ENCODE measurements around the gene GPR35.

GPR35 gene

DNA sequence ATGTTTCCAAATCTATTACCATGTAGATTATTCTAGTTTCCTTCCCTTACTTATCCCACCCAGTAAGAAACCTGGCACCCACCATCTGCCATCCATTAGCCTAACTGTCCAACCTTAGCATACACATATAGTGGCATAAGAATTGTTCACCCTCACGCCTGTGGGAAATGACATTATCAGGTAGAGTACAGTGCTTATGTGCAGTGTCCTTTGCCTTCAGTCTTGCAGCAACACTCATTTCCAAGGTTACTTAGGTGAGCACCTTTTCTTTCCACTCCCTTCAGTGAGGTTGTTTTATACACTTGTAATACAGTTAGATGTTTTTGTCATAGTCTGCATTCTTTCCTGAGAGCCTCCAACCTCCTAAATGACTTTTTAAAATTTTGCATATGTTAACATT, 39.3 kb downstream of the GPR35 start:
- H2AFZ ChIP-seq (ENCODE audit: low read depth, low read length) = no peak overlapping the region
- DNase-seq (no peak), ATAC-seq (ENCODE audit: insufficient read depth, low read depth) (no peak)
- H3K27ac ChIP-seq (ENCODE audit: low read length) = no peak overlapping the region
- no peak overlapping the region for H3K4me3 ChIP-seq (ENCODE audit: low read depth in 1 of 2, low read length in 2 of 2)
- H3K4me1 ChIP-seq (ENCODE audit: insufficient read depth, low read length) = no peaks in the 10 kb centered on the region
- H3K4me2 ChIP-seq (ENCODE audit: insufficient read depth, low read length) = no peak overlapping the region
- peaks cover 7% of the 10 kb centered on the region for H3K27me3 ChIP-seq (ENCODE audit: insufficient read depth, low read length, poor library complexity)
- H3K79me2 ChIP-seq (ENCODE audit: insufficient read depth, low read length) = no peaks in the 10 kb centered on the region
- peaks cover 3% of the 10 kb centered on the region for H3K9me3 ChIP-seq (ENCODE audit: insufficient read depth, low read length, severe bottlenecking)
- TF ChIP-seq, protein P1, sequence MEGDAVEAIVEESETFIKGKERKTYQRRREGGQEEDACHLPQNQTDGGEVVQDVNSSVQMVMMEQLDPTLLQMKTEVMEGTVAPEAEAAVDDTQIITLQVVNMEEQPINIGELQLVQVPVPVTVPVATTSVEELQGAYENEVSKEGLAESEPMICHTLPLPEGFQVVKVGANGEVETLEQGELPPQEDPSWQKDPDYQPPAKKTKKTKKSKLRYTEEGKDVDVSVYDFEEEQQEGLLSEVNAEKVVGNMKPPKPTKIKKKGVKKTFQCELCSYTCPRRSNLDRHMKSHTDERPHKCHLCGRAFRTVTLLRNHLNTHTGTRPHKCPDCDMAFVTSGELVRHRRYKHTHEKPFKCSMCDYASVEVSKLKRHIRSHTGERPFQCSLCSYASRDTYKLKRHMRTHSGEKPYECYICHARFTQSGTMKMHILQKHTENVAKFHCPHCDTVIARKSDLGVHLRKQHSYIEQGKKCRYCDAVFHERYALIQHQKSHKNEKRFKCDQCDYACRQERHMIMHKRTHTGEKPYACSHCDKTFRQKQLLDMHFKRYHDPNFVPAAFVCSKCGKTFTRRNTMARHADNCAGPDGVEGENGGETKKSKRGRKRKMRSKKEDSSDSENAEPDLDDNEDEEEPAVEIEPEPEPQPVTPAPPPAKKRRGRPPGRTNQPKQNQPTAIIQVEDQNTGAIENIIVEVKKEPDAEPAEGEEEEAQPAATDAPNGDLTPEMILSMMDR (IDR thresholded peaks at IDR 0.05; ENCODE audit: borderline replicate concordance, extremely low read depth, low read length, poor library complexity, severe bottlenecking) = no peak
- no peak for TF ChIP-seq EZH2 (IDR thresholded peaks at IDR 0.05; ENCODE audit: borderline replicate concordance, low read depth, low read length, severe bottlenecking)
- no peaks in the 10 kb centered on the region for H3K36me3 ChIP-seq (ENCODE audit: insufficient read depth, low read length)
- H4K20me1 ChIP-seq (ENCODE audit: insufficient read depth, low read length) = no peaks in the 10 kb centered on the region
- H3K9ac ChIP-seq (ENCODE audit: low read depth, low read length) = no peak overlapping the region

DNA sequence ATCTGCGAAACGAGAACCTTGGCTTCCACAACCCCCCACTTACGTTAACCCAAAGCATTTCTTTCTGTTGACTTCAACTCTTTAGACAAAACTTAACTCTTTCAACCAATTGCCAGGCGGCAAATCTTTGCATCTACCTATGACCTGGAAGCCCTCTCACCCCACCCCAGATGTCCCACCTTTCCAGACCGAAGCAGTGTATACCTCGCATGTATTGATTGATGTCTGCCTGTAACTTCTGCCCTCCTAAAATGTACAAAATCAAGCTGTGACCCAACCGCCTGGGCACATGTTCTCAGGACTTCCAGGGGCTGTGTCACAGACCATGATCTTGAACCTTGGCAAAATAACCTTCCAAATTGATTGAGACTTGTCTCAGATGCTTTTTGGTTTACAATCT, 45.1 kb downstream of the GPR35 start:
- Histone ChIP-seq H3K4me3 (ENCODE audit: low read depth in 1 of 2, low read length in 2 of 2) (no peak overlapping the region), H3K4me1 (ENCODE audit: insufficient read depth, low read length) (no peaks in the 10 kb centered on the region), H3K4me2 (ENCODE audit: insufficient read depth, low read length) (no peak overlapping the region), H3K9me3 (ENCODE audit: insufficient read depth, low read length, severe bottlenecking) (no peaks in the 10 kb centered on the region), H4K20me1 (ENCODE audit: insufficient read depth, low read length) (no peaks in the 10 kb centered on the region), H3K27ac (ENCODE audit: low read length) (no peak overlapping the region), H3K27me3 (ENCODE audit: insufficient read depth, low read length, poor library complexity) (peaks cover 8% of the 10 kb centered on the region), H3K79me2 (ENCODE audit: insufficient read depth, low read length) (no peaks in the 10 kb centered on the region), H3K9ac (ENCODE audit: low read depth, low read length) (no peak overlapping the region), H2AFZ (ENCODE audit: low read depth, low read length) (no peak overlapping the region), H3K36me3 (ENCODE audit: insufficient read depth, low read length) (no peaks in the 10 kb centered on the region)
- no peak for DNase-seq
- no peak for ATAC-seq (ENCODE audit: insufficient read depth, low read depth)
- TF ChIP-seq, protein P1 (IDR thresholded peaks at IDR 0.05; ENCODE audit: borderline replicate concordance, extremely low read depth, low read length, poor library complexity, severe bottlenecking) = no peak
- no peak for TF ChIP-seq EZH2 (IDR thresholded peaks at IDR 0.05; ENCODE audit: borderline replicate concordance, low read depth, low read length, severe bottlenecking)

DNA sequence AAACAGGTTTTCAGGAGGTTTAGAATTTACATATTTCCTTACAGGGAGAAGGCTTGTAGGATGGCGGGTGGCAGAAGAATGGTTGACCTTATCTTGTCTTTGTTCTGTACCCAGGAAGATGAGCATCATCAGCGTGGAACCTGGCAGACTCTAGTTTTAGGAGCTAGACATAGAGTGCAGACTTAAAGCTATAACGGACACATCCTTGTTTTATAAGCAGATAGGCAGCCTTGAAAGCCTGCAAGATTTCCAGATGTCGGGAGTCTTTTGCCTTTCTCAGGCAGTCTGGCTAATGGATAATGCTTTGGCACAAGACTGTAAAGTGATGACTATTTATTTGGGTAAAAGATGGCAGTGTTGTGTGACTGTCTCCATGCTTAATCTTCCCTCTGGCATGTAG, 45.7 kb downstream of the GPR35 start:
- Histone ChIP-seq H3K79me2 (ENCODE audit: insufficient read depth, low read length) (no peaks in the 10 kb centered on the region), H4K20me1 (ENCODE audit: insufficient read depth, low read length) (no peaks in the 10 kb centered on the region), H3K4me1 (ENCODE audit: insufficient read depth, low read length) (no peaks in the 10 kb centered on the region), H3K36me3 (ENCODE audit: insufficient read depth, low read length) (no peaks in the 10 kb centered on the region), H3K9me3 (ENCODE audit: insufficient read depth, low read length, severe bottlenecking) (no peaks in the 10 kb centered on the region), H3K27me3 (ENCODE audit: insufficient read depth, low read length, poor library complexity) (peaks cover 8% of the 10 kb centered on the region), H3K27ac (ENCODE audit: low read length) (no peak overlapping the region), H3K4me2 (ENCODE audit: insufficient read depth, low read length) (no peak overlapping the region), H3K4me3 (ENCODE audit: low read depth in 1 of 2, low read length in 2 of 2) (no peak overlapping the region), H3K9ac (ENCODE audit: low read depth, low read length) (no peak overlapping the region), H2AFZ (ENCODE audit: low read depth, low read length) (no peak overlapping the region)
- DNase-seq (no peak), ATAC-seq (ENCODE audit: insufficient read depth, low read depth) (no peak)
- TF ChIP-seq, protein P1 (IDR thresholded peaks at IDR 0.05; ENCODE audit: borderline replicate concordance, extremely low read depth, low read length, poor library complexity, severe bottlenecking) = no peak
- no peak for TF ChIP-seq EZH2 (IDR thresholded peaks at IDR 0.05; ENCODE audit: borderline replicate concordance, low read depth, low read length, severe bottlenecking)

Data from DND-41 (cell line).